ENCODE measurements around the gene ZNF22. TPM values are rescaled to one million over a fixed set of nuclear protein-coding genes. Genes with fewer than 3 reads are reported as not detected.

Gene ZNF22
- total and polyA plus RNA-seq, 12 donors, result 11.0 to 17.2 (median 15.6) TPM

DNA sequence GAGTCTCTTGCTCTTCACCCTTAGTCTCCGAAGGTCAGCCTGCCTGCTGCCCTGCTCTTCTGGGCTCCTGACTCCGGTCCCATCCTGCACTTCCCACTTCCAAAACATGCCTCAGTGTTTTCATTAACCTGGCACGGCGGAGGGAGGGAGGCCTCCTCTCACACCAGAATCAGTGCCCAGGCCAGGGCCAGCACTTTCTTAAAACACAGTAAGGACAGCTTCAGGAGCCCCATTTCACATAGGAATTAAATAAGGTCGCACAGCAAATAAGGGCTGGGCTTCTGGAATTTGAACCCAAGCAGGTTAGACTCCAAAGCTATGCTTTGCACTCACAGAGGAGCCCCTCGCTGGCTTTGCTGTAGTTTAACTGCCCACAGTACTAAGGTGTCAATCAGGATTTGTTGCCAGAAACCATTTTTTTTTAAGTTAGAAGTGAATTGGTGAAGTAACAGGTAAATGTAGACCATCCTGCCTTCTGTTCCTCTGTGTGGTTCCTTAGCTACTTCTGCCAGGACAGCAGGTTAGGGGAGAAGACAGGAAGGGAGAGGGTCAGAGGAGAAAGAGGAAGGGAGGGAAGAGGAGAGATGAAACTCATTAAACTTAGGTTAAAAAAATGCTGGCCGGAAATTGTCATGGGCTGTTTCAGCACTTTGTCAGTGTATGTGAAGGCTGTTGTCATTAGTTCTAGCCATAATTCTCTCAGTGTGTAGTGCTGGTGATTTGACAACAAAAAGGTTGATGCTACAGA, 40.1 kb upstream of the ZNF22 start:
- 32 to 40% methylated on average over 7 of the region's 7 CpGs for WGBS, 2 donors
- Histone ChIP-seq H3K27ac (peak overlapping the region; percentile 76 to 98 (median 93)), H3K36me3 (peaks cover 0 to 11% (median 6%) of the 10 kb centered on the region in 9 donors), H3K4me1 (peaks cover 34 to 90% (median 86%) of the 10 kb centered on the region in 9 donors), H3K4me3 (peak overlapping the region; percentile 65 to 92 (median 74)), H3K27me3 (no peaks in the 10 kb centered on the region), H3K9me3 (peaks cover 0 to 6% (median 0%) of the 10 kb centered on the region in 11 donors)
- no peak for ATAC-seq
- peak in 1 of 2 donors; percentile 18 for DNase-seq
- TF ChIP-seq, protein P1, sequence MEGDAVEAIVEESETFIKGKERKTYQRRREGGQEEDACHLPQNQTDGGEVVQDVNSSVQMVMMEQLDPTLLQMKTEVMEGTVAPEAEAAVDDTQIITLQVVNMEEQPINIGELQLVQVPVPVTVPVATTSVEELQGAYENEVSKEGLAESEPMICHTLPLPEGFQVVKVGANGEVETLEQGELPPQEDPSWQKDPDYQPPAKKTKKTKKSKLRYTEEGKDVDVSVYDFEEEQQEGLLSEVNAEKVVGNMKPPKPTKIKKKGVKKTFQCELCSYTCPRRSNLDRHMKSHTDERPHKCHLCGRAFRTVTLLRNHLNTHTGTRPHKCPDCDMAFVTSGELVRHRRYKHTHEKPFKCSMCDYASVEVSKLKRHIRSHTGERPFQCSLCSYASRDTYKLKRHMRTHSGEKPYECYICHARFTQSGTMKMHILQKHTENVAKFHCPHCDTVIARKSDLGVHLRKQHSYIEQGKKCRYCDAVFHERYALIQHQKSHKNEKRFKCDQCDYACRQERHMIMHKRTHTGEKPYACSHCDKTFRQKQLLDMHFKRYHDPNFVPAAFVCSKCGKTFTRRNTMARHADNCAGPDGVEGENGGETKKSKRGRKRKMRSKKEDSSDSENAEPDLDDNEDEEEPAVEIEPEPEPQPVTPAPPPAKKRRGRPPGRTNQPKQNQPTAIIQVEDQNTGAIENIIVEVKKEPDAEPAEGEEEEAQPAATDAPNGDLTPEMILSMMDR (IDR thresholded peaks at IDR 0.05), result no peak
- intact Hi-C loops (cut with DNase I), result loop anchor here in 1 of 10 donors (2.0 kb wide), 1 partner anchor 14 kb away; no protein-coding TSS in a partner anchor

DNA sequence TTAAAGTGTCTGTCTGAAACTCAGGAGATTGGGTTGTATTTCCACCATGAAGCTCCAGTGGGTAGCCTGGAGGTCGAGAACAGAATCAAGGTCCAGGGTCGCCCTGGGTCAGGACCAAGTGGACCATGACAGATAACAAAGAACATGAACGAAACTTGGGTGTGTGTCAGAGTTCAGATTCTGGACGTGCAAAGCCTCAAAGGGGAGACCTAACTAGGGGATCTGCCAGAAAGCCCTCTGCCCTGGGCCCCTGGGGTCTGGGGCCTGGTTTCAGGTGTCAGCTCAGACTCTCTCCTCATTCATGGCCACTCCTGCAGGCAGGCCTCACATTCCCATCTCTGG, 39.5 kb upstream of the ZNF22 start:
- peaks cover 34 to 91% (median 86%) of the 10 kb centered on the region in 9 donors for H3K4me1 ChIP-seq
- H3K36me3 ChIP-seq, result peaks cover 0 to 7% (median 4%) of the 10 kb centered on the region in 9 donors
- DNase-seq (peak in 1 of 2 donors; percentile 4), ATAC-seq (no peak)
- peak overlapping the region in 9 of 10 donors; percentile 89 to 98 (median 94) for H3K27ac ChIP-seq
- H3K27me3 ChIP-seq, result no peaks in the 10 kb centered on the region
- intact Hi-C loops (cut with DNase I), result loop anchor here in 1 of 10 donors (2.0 kb wide), 1 partner anchor 14 kb away; no protein-coding TSS in a partner anchor
- H3K9me3 ChIP-seq, result peaks cover 0 to 6% (median 0%) of the 10 kb centered on the region in 11 donors
- WGBS, 2 donors, result 28 to 33% methylated on average over 4 of the region's 4 CpGs
- H3K4me3 ChIP-seq, result peak overlapping the region; percentile 7 to 92 (median 74)
- TF ChIP-seq, protein P1 (IDR thresholded peaks at IDR 0.05), result no peak

DNA sequence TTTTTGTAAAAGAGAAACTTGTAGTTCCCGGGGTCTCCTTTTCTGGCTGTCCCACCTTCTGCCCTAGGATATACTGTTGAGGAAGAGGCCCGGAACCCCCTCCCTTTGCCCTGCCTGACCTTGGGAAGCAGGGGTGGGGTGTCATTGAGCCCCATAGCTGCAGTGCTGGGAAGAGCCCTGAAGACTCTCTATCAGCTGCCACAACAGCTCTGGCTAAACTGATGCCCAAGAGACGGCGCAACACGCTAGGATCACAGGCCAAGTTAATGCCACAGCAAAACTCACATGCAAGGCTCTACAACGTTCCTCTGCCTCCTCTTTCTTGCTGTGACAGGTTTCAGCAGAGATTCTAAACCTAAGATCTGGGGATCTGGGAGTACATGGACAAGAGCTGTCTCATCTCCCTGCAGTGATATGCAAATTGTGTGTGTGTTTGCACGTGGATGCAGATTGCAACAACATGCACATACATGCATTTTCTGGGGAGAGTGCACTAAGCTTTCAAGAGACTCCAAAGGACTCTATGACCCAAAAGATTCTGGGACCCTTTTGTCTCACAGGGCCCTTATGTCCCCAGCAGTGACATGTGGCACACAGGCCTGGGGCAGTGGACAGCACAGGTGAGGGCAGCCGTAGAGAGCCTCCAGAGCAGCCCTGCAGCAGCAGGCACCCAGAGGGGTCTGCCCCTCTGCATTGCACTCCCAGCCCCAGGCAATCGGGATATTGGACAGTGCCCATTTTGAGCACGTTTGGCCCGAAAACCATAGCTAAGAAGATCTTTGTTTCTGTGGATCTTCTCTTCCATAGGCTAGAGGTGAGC, 38.6 kb upstream of the ZNF22 start:
- H3K4me1 ChIP-seq, result peaks cover 35 to 94% (median 91%) of the 10 kb centered on the region in 9 donors
- peak overlapping the region in 8 of 10 donors; percentile 65 to 92 (median 74) for H3K4me3 ChIP-seq
- DNase-seq (peak in 1 of 2 donors; percentile 7), ATAC-seq (no peak)
- intact Hi-C loops (cut with DNase I), result loop anchor here in 1 of 10 donors (2.0 kb wide), 1 partner anchor 13 kb away; no protein-coding TSS in a partner anchor
- peak overlapping the region; percentile 89 to 98 (median 93) for H3K27ac ChIP-seq
- H3K27me3 ChIP-seq, result no peaks in the 10 kb centered on the region
- TF ChIP-seq, protein P1 (IDR thresholded peaks at IDR 0.05), result no peak
- no peaks in the 10 kb centered on the region for H3K36me3 ChIP-seq
- H3K9me3 ChIP-seq, result no peaks in the 10 kb centered on the region
- 60 to 64% methylated on average over 11 of the region's 11 CpGs for WGBS, 2 donors
